Measurements from ENCODE around the gene MLLT1. TPM values are rescaled to one million over a fixed set of nuclear protein-coding genes. Genes with fewer than 3 reads are reported as not detected.

Gene MLLT1
- total and polyA plus RNA-seq, 2 of the 8 experiments (the other 6 are each of a cell fraction or from before 2014, with no cell fraction given): 18.8 to 45.1 TPM

GRCh38 chr19:6209233-6209632 lies 70.5 kb downstream of the MLLT1 start:
- CTCF ChIA-PET (ENCODE audit: partially characterized antibody): interaction anchor here (1.2 to 2.5 kb wide), 2 partner anchors 9 to 62 kb away, joined by 4 to 9 read pairs; no protein-coding TSS in a partner anchor
- 93% methylated on average over 4 of the region's 4 CpGs; no CpG with 5 or more reads in 1 of the 2 experiments for whole genome bisulfite sequencing, 2 experiments (ENCODE audit: extremely low coverage in 1 of 2, insufficient coverage in 1 of 2, insufficient read length in 1 of 2, insufficient replicate concordance in 2 of 2, low coverage in 1 of 2, low lambda C conversion rate in 2 of 2, missing lambda C conversion rate in 1 of 2)

More at GRCh38 chr19:6209233-6209632, 70.5 kb downstream of the MLLT1 start:
- no peak for DNase-seq (ENCODE audit: low read depth in 1 of 2, low spot score in 2 of 2)
- no peak overlapping the region for H2AK5ac ChIP-seq (ENCODE audit: low read depth, low read length)
- no peak overlapping the region for H3K9ac ChIP-seq (replicated peaks in 1 of 4; ENCODE audit: extremely low read depth in 1 of 4, low read depth in 3 of 4, low read length in 3 of 4)
- peaks cover 0 to 4% of the 10 kb centered on the region in 2 experiments for H4K20me1 ChIP-seq (replicated peaks in 1 of 2; ENCODE audit: control insufficient read depth in 1 of 2, insufficient read depth in 2 of 2, low read length in 2 of 2)
- H3K36me3 ChIP-seq (ENCODE audit: control insufficient read depth in 2 of 4, insufficient read depth in 4 of 4, low read length in 3 of 4): peaks cover 0 to 13% (median 3%) of the 10 kb centered on the region in 4 experiments; a peak in 4 of 8 replicates
- no peaks in the 10 kb centered on the region for H3K27me3 ChIP-seq (replicated peaks in 1 of 4; ENCODE audit: control insufficient read depth in 3 of 4, extremely low read depth in 1 of 4, insufficient read depth in 3 of 4, low read length in 3 of 4)
- peaks cover 0 to 2% (median 0%) of the 10 kb centered on the region in 4 experiments; a peak in 1 of 7 replicates for H3K4me1 ChIP-seq (replicated peaks in 1 of 4; ENCODE audit: control insufficient read depth in 3 of 4, insufficient read depth in 4 of 4, low read length in 3 of 4)
- H2BK12ac ChIP-seq (ENCODE audit: low read depth, low read length): no peak overlapping the region
- H3K23me2 ChIP-seq (ENCODE audit: low read depth, low read length): peaks cover 5% of the 10 kb centered on the region; the same call in 1 of the 2 replicates
- no peak overlapping the region for H3K14ac ChIP-seq (ENCODE audit: insufficient read length)
- H4K91ac ChIP-seq (replicated peaks; ENCODE audit: insufficient read length, low read length): no peak overlapping the region
- H4K8ac ChIP-seq (ENCODE audit: extremely low read depth, insufficient read depth, low read length): no peak overlapping the region
- TF ChIP-seq CBX8 (IDR thresholded peaks at IDR 0.05; ENCODE audit: borderline replicate concordance, low read depth, low read length) (no peak), POLR2AphosphoS5 (IDR thresholded peaks at IDR 0.05; ENCODE audit: low read depth, low read length) (0 out of 2 replicates have a peak, but pooled peaks have one; percentile 41)
- H2BK5ac ChIP-seq (ENCODE audit: low read depth, low read length): no peak overlapping the region
- no peak overlapping the region for H3K4me3 ChIP-seq (ENCODE audit: extremely low read depth in 1 of 4, insufficient read depth in 2 of 4, low read depth in 3 of 4, low read length in 4 of 4)
- H2BK15ac ChIP-seq (ENCODE audit: low read length): no peak overlapping the region
- H4K5ac ChIP-seq (ENCODE audit: insufficient read length, low read depth, low read length): no peak overlapping the region
- no peak overlapping the region for H3K18ac ChIP-seq (ENCODE audit: extremely low read depth, low read length)
- no peak overlapping the region for H3K4me2 ChIP-seq (ENCODE audit: insufficient read depth in 1 of 2, low read depth in 2 of 2, low read length in 2 of 2)
- no peak overlapping the region for H2BK120ac ChIP-seq (replicated peaks; ENCODE audit: low read depth, low read length)
- H3K23ac ChIP-seq (ENCODE audit: insufficient read length): no peak overlapping the region
- H3K56ac ChIP-seq (replicated peaks; ENCODE audit: insufficient read length, low read depth, low read length): no peak overlapping the region
- H3K9me3 ChIP-seq (ENCODE audit: insufficient read depth in 2 of 2, low read depth in 1 of 2, low read length in 1 of 2): no peaks in the 10 kb centered on the region
- H3K27ac ChIP-seq (ENCODE audit: low read depth, low read length): no peak overlapping the region
- no peaks in the 10 kb centered on the region; the same call in 1 of the 2 replicates for H3K79me1 ChIP-seq (ENCODE audit: low read depth, low read length)
- H2BK20ac ChIP-seq (ENCODE audit: low read length): no peak overlapping the region
- no peak for FAIRE-seq
- H2AFZ ChIP-seq (ENCODE audit: low read length): no peak overlapping the region
- POLR2A ChIA-PET (ENCODE audit: partially characterized antibody): interaction anchor here (0.6 to 1.5 kb wide), 5 partner anchors 12 to 338 kb away, joined by 3 to 7 read pairs (median 3); no protein-coding TSS in a partner anchor
- H3K4ac ChIP-seq (replicated peaks; ENCODE audit: insufficient read length, low read depth, low read length): no peak overlapping the region
- no peaks in the 10 kb centered on the region for H3K79me2 ChIP-seq (ENCODE audit: control insufficient read depth in 1 of 2, insufficient read depth in 2 of 2, low read length in 2 of 2)
